Thyroid gland (tissue), 4 donors: ENCODE measurements around the gene GPR83. TPM values are rescaled to one million over a fixed set of nuclear protein-coding genes. Genes with fewer than 3 reads are reported as not detected.
A peak's percentile ranks its signal among the peaks of the same experiment; 100 is the strongest.

Experiments used
- DNase-seq, 2 donors: peaks; one replicate each; pipeline ENCODE4 v3.0.0-alpha.2; 2019
- H3K27ac ChIP-seq, 3 donors: fragments of 200-600 bp; sonication (generic); 1 replicate in 2 of 3; 2 replicates in 1 of 3; pipeline ENCODE4 v1.5.1; 2016 to 2019; ENCODE audit warnings: mild to moderate bottlenecking in 1 of 3, moderate library complexity in 1 of 3
- H3K27me3 ChIP-seq: fragments of 200-600 bp; sonication (generic); one replicate; pipeline ENCODE4 v1.5.1; 2019
- H3K36me3 ChIP-seq, 2 donors: fragments of 200-600 bp; sonication (generic); one replicate each; pipeline ENCODE4 v1.5.1; 2016 to 2019
- H3K4me1 ChIP-seq, 2 donors: fragments of 200-600 bp; sonication (generic); one replicate each; pipeline ENCODE4 v1.5.1; 2017 to 2019
- H3K4me3 ChIP-seq, 3 donors: fragments of 200-600 bp; sonication (generic); replicated peaks in 1 of 3; 1 replicate in 2 of 3; 2 replicates in 1 of 3; pipeline ENCODE4 v1.5.1; 2016; ENCODE audit warnings: mild to moderate bottlenecking in 1 of 3
- H3K9me3 ChIP-seq: fragments of 200-600 bp; sonication (generic); one replicate; pipeline ENCODE4 v1.5.1; 2017
- POLR2A ChIP-seq, 2 donors: fragments of 450-650 bp; IDR thresholded peaks; one replicate each; pipeline ENCODE4 v1.6.1; 2017; ENCODE audit warnings: antibody characterized with exemption in 2 of 2, mild to moderate bottlenecking in 2 of 2, moderate library complexity in 1 of 2
- WGBS, 2 donors: methylation state at CpG; one replicate each; pipeline ENCODE4 v1.1.5; 2017; 5-methylcytosine and 5-hydroxymethylcytosine counted together
- intact Hi-C: fragments of 100-400 bp; cut with DNase I; formaldehyde crosslinking; loops from one replicate; pipeline ENCODE4 v1.15.1; 2023
- total RNA-seq, 4 donors: library from RNA; depleted of rRNA; stranded (reverse); fragments of >200 nt; gene quantifications; one replicate each; pipeline ENCODE4 v1.2.3, GENCODE V29; 2016
- TF ChIP-seq, protein P1 (sequence below), 6 experiments: fragments of 200-600 bp in 3 of 6; fragments of 450-650 bp in 3 of 6; sonication (generic) in 3 of 6; IDR thresholded peaks; one replicate each; pipeline ENCODE4 v1.5.1; 2016 to 2019; ENCODE audit warnings: antibody characterized with exemption in 6 of 6, mild to moderate bottlenecking in 2 of 6, inconsistent platforms in 1 of 6, moderate library complexity in 1 of 6

Gene GPR83
- total RNA-seq, result 1 to 10 TPM in 3 of 4 donors, under 1 TPM in 1; 0.81 to 9.4 (median 4.4) TPM

DNA sequence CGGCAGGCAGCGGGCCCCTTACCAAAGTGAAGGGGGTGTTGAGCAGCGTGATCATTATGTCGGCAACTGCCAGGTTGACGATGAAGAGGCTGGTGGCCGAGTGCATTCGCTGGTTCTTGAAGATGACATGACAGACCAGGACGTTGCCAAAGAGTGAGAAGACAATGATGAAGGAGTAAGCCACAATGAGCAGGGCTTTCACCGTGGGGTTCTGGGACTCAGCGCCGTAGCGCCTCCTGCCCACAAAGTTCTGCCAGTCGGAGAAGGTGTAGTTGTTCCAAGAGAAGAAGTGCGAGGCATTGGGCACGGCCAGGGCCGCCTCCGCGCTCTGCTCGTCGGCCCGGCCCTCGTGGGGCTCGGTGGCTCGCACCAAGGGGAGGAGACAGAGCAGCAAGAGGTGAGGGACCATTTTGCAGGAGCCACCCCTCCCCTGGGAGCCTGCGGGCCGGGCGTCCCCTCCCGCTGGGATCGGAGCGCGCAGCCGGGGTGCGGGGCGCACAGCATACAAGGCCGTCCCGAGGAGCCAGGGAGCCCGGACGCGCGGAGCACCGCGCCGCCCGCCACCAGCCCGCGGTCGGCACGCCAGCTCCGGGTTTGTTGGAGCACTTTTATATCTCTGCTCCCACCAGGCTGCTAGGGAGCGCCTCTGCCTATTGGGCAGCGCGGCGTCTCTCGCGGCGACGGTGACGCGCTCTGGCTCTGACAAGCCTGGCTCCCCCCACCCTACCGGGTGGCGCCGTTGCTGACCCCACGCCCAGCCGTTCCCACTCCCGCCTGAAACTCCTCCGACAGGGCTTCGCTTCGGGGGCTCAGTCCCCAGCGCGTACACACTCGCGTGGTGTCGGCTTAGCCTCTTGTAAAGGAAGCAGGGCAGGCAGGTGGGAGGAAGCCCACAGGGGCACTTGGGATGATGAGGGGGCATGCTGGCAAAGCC, at the start of gene GPR83:
Gene GPR83, minus strand, starts transcription at position 581 of the 934 bp plus-strand sequence. Its CDS starts 172 bp downstream, at position 409.
- no peaks in the 10 kb centered on the region for H3K9me3 ChIP-seq
- 6 to 8% methylated on average over 17 to 29 of the region's 73 CpGs for WGBS, 2 donors
- H3K4me1 ChIP-seq, result peaks cover 0 to 3% of the 10 kb centered on the region in 2 donors
- H3K4me3 ChIP-seq, result peak within 1 kb of the TSS; percentile 12 to 38 (median 29)
- H3K36me3 ChIP-seq, result no peaks in the 10 kb centered on the region
- intact Hi-C loops, result no loop called here
- H3K27ac ChIP-seq, result peak within 1 kb of the TSS in 2 of 3 donors; percentile 9 to 24
- DNase-seq, result peak; percentile 68 to 73
- no peaks in the 10 kb centered on the region for H3K27me3 ChIP-seq
- peak in 1 of 2 donors; percentile 69 for TF ChIP-seq POLR2A (IDR thresholded peaks at IDR 0.05)
- TF ChIP-seq, protein P1, sequence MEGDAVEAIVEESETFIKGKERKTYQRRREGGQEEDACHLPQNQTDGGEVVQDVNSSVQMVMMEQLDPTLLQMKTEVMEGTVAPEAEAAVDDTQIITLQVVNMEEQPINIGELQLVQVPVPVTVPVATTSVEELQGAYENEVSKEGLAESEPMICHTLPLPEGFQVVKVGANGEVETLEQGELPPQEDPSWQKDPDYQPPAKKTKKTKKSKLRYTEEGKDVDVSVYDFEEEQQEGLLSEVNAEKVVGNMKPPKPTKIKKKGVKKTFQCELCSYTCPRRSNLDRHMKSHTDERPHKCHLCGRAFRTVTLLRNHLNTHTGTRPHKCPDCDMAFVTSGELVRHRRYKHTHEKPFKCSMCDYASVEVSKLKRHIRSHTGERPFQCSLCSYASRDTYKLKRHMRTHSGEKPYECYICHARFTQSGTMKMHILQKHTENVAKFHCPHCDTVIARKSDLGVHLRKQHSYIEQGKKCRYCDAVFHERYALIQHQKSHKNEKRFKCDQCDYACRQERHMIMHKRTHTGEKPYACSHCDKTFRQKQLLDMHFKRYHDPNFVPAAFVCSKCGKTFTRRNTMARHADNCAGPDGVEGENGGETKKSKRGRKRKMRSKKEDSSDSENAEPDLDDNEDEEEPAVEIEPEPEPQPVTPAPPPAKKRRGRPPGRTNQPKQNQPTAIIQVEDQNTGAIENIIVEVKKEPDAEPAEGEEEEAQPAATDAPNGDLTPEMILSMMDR (IDR thresholded peaks at IDR 0.05), result no peak

DNA sequence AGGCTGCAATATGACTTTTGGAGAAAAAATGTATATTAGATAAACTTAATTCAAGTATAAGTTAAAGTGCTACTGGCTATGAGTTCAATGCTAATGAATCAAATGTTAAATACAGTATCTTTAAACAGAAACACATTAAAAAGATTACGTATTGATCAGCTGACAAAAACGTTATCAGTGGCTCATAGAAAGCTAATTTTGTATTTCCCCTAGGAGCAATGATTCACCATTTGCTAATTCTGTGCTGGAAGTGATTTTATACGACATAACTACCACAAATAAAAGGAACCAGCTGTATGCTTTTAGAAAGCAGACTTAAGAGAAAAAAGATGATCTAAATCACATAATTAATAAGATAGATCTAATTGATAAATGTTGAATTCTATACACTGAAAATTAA, 48.8 kb upstream of the GPR83 start:
- no peak for DNase-seq
- no peak for TF ChIP-seq POLR2A (IDR thresholded peaks at IDR 0.05)
- Histone ChIP-seq H3K27me3 (no peaks in the 10 kb centered on the region), H3K4me1 (no peaks in the 10 kb centered on the region), H3K36me3 (peaks cover 0 to 5% of the 10 kb centered on the region in 2 donors), H3K4me3 (no peak overlapping the region), H3K27ac (no peak overlapping the region), H3K9me3 (no peaks in the 10 kb centered on the region)
- intact Hi-C loops, result no loop called here
- WGBS, 2 donors, result 72 to 78% methylated on average over 3 of the region's 3 CpGs

DNA sequence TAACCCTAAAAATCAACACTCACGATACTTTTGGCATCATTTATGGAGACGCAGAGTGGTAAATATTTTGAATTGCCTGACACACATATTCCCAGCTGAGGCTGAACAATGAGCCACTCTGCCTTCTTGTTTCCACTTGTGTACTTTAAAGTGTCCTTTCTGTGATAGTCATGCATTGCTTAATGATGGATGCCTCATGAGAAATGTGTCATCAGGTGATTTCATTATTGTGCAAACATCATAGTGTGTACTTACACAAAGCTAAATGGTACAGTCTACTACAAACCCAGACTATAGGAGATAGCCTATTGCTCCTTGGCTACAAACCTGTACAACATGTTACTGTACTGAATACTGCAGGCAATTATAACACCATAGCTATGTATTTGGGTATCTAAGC, 48.2 kb upstream of the GPR83 start:
- Histone ChIP-seq H3K27ac (no peak overlapping the region), H3K9me3 (no peaks in the 10 kb centered on the region), H3K4me3 (no peak overlapping the region), H3K4me1 (no peaks in the 10 kb centered on the region), H3K27me3 (no peaks in the 10 kb centered on the region), H3K36me3 (peaks cover 0 to 8% of the 10 kb centered on the region in 2 donors)
- DNase-seq, result no peak
- TF ChIP-seq, protein P1 (IDR thresholded peaks at IDR 0.05), result no peak
- WGBS, 2 donors, result 92 to 95% methylated on average over 2 of the region's 2 CpGs
- intact Hi-C loops, result no loop called here

GRCh38 chr11:94449029-94449428, 47.8 kb upstream of the GPR83 start:
- no peaks in the 10 kb centered on the region for H3K9me3 ChIP-seq
- H3K4me3 ChIP-seq, result no peak overlapping the region
- intact Hi-C loops, result no loop called here
- no peaks in the 10 kb centered on the region for H3K4me1 ChIP-seq
- DNase-seq, result no peak
- no peak for TF ChIP-seq POLR2A (IDR thresholded peaks at IDR 0.05)
- TF ChIP-seq, protein P1 (IDR thresholded peaks at IDR 0.05), result no peak
- peaks cover 0 to 8% of the 10 kb centered on the region in 2 donors for H3K36me3 ChIP-seq
- H3K27me3 ChIP-seq, result no peaks in the 10 kb centered on the region
- 93 to 95% methylated on average over 1 of the region's 1 CpG for WGBS, 2 donors
- H3K27ac ChIP-seq, result no peak overlapping the region

GRCh38 chr11:94447149-94447548, 45.9 kb upstream of the GPR83 start:
- no peak overlapping the region for H3K27ac ChIP-seq
- no peak for TF ChIP-seq POLR2A (IDR thresholded peaks at IDR 0.05)
- TF ChIP-seq, protein P1 (IDR thresholded peaks at IDR 0.05), result no peak
- no peaks in the 10 kb centered on the region for H3K4me1 ChIP-seq
- H3K27me3 ChIP-seq, result no peaks in the 10 kb centered on the region
- H3K9me3 ChIP-seq, result no peaks in the 10 kb centered on the region
- 92 to 93% methylated on average over 4 of the region's 4 CpGs for WGBS, 2 donors
- no peak overlapping the region for H3K4me3 ChIP-seq
- intact Hi-C loops, result no loop called here
- no peak for DNase-seq
- peaks cover 0 to 8% of the 10 kb centered on the region in 2 donors for H3K36me3 ChIP-seq
